DND-41 (cell line): Measurements from ENCODE around the gene EBI3.
"Not testable (repeated sequence)": the region's sequence is repeated elsewhere in the genome, so short reads cannot be mapped to it uniquely, and the experiment has no call there.

Experiments used
- ATAC-seq: fragments of 200-7000 bp; cut with Tn5 transposase; 3 replicates; pipeline ENCODE4 v1.9.1; 2021; ENCODE audit warnings: low read depth; ENCODE audit not compliant: insufficient read depth
- DNase-seq: peaks from one replicate; pipeline ENCODE4 v3.0.0-alpha.2; 2020
- H2AFZ ChIP-seq: 2 replicates; pipeline ENCODE4 v1.6.0; 2012; ENCODE audit warnings: low read depth, low read length
- H3K27ac ChIP-seq: 2 replicates; pipeline ENCODE4 v1.5.1; 2012; ENCODE audit warnings: low read length, inconsistent platforms
- H3K27me3 ChIP-seq: fragments of 200-600 bp; sonication (generic); 2 replicates; pipeline ENCODE4 v1.6.0; 2012; ENCODE audit warnings: low read length, mild to moderate bottlenecking, inconsistent platforms; ENCODE audit not compliant: insufficient read depth, poor library complexity
- H3K36me3 ChIP-seq: 2 replicates; pipeline ENCODE4 v1.5.1; 2012; ENCODE audit warnings: low read length, inconsistent platforms; ENCODE audit not compliant: insufficient read depth
- H3K4me1 ChIP-seq: 2 replicates; pipeline ENCODE4 v1.5.1; 2012; ENCODE audit warnings: mild to moderate bottlenecking, low read length; ENCODE audit not compliant: insufficient read depth
- H3K4me2 ChIP-seq: 2 replicates; pipeline ENCODE4 v1.6.0; 2012; ENCODE audit warnings: mild to moderate bottlenecking, moderate library complexity, low read length, inconsistent platforms; ENCODE audit not compliant: insufficient read depth
- H3K4me3 ChIP-seq, 2 experiments: fragments of 200-600 bp in 1 of 2; shearing (Covaris generic) in 1 of 2; 2 replicates each; pipeline ENCODE4 v1.5.1; 2012 to 2016; ENCODE audit warnings: inconsistent platforms in 2 of 2, low read length in 2 of 2, mild to moderate bottlenecking in 2 of 2, low read depth in 1 of 2, moderate library complexity in 1 of 2
- H3K79me2 ChIP-seq: 2 replicates; pipeline ENCODE4 v1.6.0; 2012; ENCODE audit warnings: low read length, inconsistent platforms; ENCODE audit not compliant: insufficient read depth
- H3K9ac ChIP-seq: 2 replicates; pipeline ENCODE4 v1.6.0; 2012; ENCODE audit warnings: low read depth, mild to moderate bottlenecking, inconsistent platforms, low read length, moderate library complexity
- H3K9me3 ChIP-seq: 2 replicates; pipeline ENCODE4 v1.5.1; 2012; ENCODE audit warnings: low read length, moderate library complexity, mild to moderate bottlenecking, inconsistent platforms; ENCODE audit not compliant: insufficient read depth, severe bottlenecking
- H4K20me1 ChIP-seq: 2 replicates; pipeline ENCODE4 v1.6.0; 2012; ENCODE audit warnings: low read length; ENCODE audit not compliant: insufficient read depth
- EZH2 ChIP-seq: IDR thresholded peaks from 3 replicates; pipeline ENCODE4 v1.6.1; 2012; ENCODE audit warnings: borderline replicate concordance, low read depth, mild to moderate bottlenecking, moderate library complexity, low read length, inconsistent platforms; ENCODE audit not compliant: severe bottlenecking
- TF ChIP-seq, protein P1 (sequence below): IDR thresholded peaks from 2 replicates; pipeline ENCODE4 v1.5.1; 2012; ENCODE audit warnings: borderline replicate concordance, low read length, moderate library complexity, mild to moderate bottlenecking; ENCODE audit not compliant: poor library complexity, severe bottlenecking; ENCODE audit errors: extremely low read depth

Gene EBI3

GRCh38 chr19:4224470-4224869 lies 4.9 kb upstream of the EBI3 start:
- ATAC-seq (no peak), DNase-seq (no peak)
- H2AFZ ChIP-seq: no peak overlapping the region
- peaks cover 10% of the 10 kb centered on the region for H3K27me3 ChIP-seq
- no peak overlapping the region for H3K9ac ChIP-seq
- no peaks in the 10 kb centered on the region for H3K36me3 ChIP-seq
- no peak overlapping the region for H3K27ac ChIP-seq
- H3K4me3 ChIP-seq: no peak overlapping the region
- no peaks in the 10 kb centered on the region for H3K4me1 ChIP-seq
- TF ChIP-seq, protein P1, sequence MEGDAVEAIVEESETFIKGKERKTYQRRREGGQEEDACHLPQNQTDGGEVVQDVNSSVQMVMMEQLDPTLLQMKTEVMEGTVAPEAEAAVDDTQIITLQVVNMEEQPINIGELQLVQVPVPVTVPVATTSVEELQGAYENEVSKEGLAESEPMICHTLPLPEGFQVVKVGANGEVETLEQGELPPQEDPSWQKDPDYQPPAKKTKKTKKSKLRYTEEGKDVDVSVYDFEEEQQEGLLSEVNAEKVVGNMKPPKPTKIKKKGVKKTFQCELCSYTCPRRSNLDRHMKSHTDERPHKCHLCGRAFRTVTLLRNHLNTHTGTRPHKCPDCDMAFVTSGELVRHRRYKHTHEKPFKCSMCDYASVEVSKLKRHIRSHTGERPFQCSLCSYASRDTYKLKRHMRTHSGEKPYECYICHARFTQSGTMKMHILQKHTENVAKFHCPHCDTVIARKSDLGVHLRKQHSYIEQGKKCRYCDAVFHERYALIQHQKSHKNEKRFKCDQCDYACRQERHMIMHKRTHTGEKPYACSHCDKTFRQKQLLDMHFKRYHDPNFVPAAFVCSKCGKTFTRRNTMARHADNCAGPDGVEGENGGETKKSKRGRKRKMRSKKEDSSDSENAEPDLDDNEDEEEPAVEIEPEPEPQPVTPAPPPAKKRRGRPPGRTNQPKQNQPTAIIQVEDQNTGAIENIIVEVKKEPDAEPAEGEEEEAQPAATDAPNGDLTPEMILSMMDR: no peak
- TF ChIP-seq EZH2: no peak
- H4K20me1 ChIP-seq: no peaks in the 10 kb centered on the region
- H3K79me2 ChIP-seq: no peaks in the 10 kb centered on the region
- no peak overlapping the region for H3K4me2 ChIP-seq
- no peaks in the 10 kb centered on the region for H3K9me3 ChIP-seq

- H3K4me3 ChIP-seq: no peak overlapping the region
- DNase-seq: no peak
- H3K79me2 ChIP-seq: no peaks in the 10 kb centered on the region
- no peak overlapping the region for H3K4me2 ChIP-seq
- TF ChIP-seq, protein P1: no peak
- TF ChIP-seq EZH2: no peak
- peaks cover 10% of the 10 kb centered on the region for H3K27me3 ChIP-seq
- no peak overlapping the region for H3K27ac ChIP-seq
- no peaks in the 10 kb centered on the region for H3K4me1 ChIP-seq
- no peaks in the 10 kb centered on the region for H4K20me1 ChIP-seq
- H3K9me3 ChIP-seq: no peaks in the 10 kb centered on the region
- no peak overlapping the region for H3K9ac ChIP-seq
- ATAC-seq: no peak
- H2AFZ ChIP-seq: no peak overlapping the region
- H3K36me3 ChIP-seq: no peaks in the 10 kb centered on the region
Observed at GRCh38 chr19:4225885-4226284, 3.4 kb upstream of the EBI3 start.

DNA sequence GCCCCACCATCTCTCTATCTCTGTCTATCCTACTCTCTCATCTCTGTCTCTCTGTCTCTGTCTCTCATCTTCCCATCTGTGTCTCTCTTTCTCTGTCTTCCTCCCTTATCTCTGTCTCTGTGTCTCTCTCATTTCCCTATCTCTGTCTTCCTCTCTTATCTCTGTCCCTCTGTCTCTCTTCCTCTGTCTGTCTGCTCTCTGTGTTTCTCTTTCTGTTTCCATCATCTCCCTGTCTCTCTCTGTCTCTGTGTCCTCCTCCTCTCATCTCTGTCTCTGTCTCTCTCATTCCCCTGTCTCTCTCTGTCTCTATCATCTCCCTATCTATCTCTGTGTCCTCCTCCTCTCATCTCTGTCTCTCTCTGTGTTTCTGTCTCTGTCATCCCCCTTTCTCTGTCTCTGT lies 1.6 kb upstream of the EBI3 start:
- H4K20me1 ChIP-seq: no peaks in the 10 kb centered on the region
- H3K27me3 ChIP-seq: peaks cover 10% of the 10 kb centered on the region
- DNase-seq (no peak), ATAC-seq (no peak)
- H3K36me3 ChIP-seq: no peaks in the 10 kb centered on the region
- no peak overlapping the region for H3K9ac ChIP-seq
- no peak overlapping the region for H3K27ac ChIP-seq
- H3K4me1 ChIP-seq: no peaks in the 10 kb centered on the region
- H3K79me2 ChIP-seq: no peaks in the 10 kb centered on the region
- TF ChIP-seq, protein P1: no peak
- H3K4me2 ChIP-seq: no peak overlapping the region
- no peak overlapping the region for H3K4me3 ChIP-seq
- no peaks in the 10 kb centered on the region for H3K9me3 ChIP-seq
- no peak overlapping the region for H2AFZ ChIP-seq

GRCh38 chr19:4228765-4229178 lies 551 bp upstream of the EBI3 start:
- Histone ChIP-seq H3K9me3 (no peaks in the 10 kb centered on the region), H2AFZ (no peak overlapping the region), H3K79me2 (no peaks in the 10 kb centered on the region), H3K9ac (no peak overlapping the region), H4K20me1 (no peaks in the 10 kb centered on the region), H3K4me1 (no peaks in the 10 kb centered on the region), H3K27ac (no peak overlapping the region), H3K36me3 (no peaks in the 10 kb centered on the region), H3K27me3 (peaks cover 10% of the 10 kb centered on the region), H3K4me3 (no peak overlapping the region), H3K4me2 (no peak overlapping the region)
- DNase-seq (no peak), ATAC-seq (no peak)
- TF ChIP-seq, protein P1: no peak
- TF ChIP-seq EZH2: no peak

- not testable (repeated sequence) for H4K20me1 ChIP-seq, ATAC-seq, H3K27ac ChIP-seq, H3K4me2 ChIP-seq, H3K36me3 ChIP-seq, H3K79me2 ChIP-seq, H3K4me3 ChIP-seq, H2AFZ ChIP-seq, DNase-seq, H3K9me3 ChIP-seq, H3K4me1 ChIP-seq, H3K9ac ChIP-seq
- peaks cover 10% of the 10 kb centered on the region for H3K27me3 ChIP-seq
Observed at GRCh38 chr19:4230237-4230636, 914 bp downstream of the EBI3 start.

- DNase-seq, H3K4me1 ChIP-seq, H3K4me3 ChIP-seq, ATAC-seq, H3K27ac ChIP-seq, H3K36me3 ChIP-seq, H4K20me1 ChIP-seq, H3K79me2 ChIP-seq, H3K9me3 ChIP-seq, H2AFZ ChIP-seq, H3K4me2 ChIP-seq, H3K9ac ChIP-seq: not testable (repeated sequence)
- H3K27me3 ChIP-seq: peaks cover 10% of the 10 kb centered on the region
Observed at GRCh38 chr19:4231521-4231920, 2.2 kb downstream of the EBI3 start.
